HG02798 (cell line): ENCODE data around the gene CLPSL1.
"Not testable (repeated sequence)": the region's sequence is repeated elsewhere in the genome, so short reads cannot be mapped to it uniquely, and the experiment has no call there.

ENCODE experiments used
- ATAC-seq: cut with Tn5 transposase; IDR thresholded peaks from one replicate; pipeline ENCODE4 v1.9.1; 2021; ENCODE audit warnings: mild to moderate bottlenecking; ENCODE audit not compliant: unreplicated experiment, poor library complexity

CLPSL1 gene

GRCh38 chr6:35780719-35781118, at the start of gene CLPSL1:
TSS of gene CLPSL1 (plus strand) at chr6:35781019. CDS start at chr6:35781111, 92 bp downstream.
- no peak for ATAC-seq

GRCh38 chr6:35731414-35731735, 49.4 kb upstream of the CLPSL1 start:
- peak; percentile 56 for ATAC-seq

- peak; percentile 63 for ATAC-seq
These were observed 48.9 kb upstream of the CLPSL1 start for GRCh38 chr6:35731736-35732532.

- no peak for ATAC-seq
These were observed 47.2 kb upstream of the CLPSL1 start for GRCh38 chr6:35733633-35734032.

GRCh38 chr6:35734319-35734718, 46.5 kb upstream of the CLPSL1 start:
- ATAC-seq = not testable (repeated sequence)

GRCh38 chr6:35735452-35735851, 45.4 kb upstream of the CLPSL1 start:
- ATAC-seq = no peak

GRCh38 chr6:35736253-35736894, 44.4 kb upstream of the CLPSL1 start:
- peak; percentile 20 for ATAC-seq

- ATAC-seq = no peak
These were observed 43.8 kb upstream of the CLPSL1 start, which contains the start of gene ARMC12 for GRCh38 chr6:35736982-35737412. TSS of gene ARMC12 (plus strand) at chr6:35737032. CDS start at chr6:35737109, 77 bp downstream.

GRCh38 chr6:35737413-35738211, 43.2 kb upstream of the CLPSL1 start:
- ATAC-seq = no peak

- ATAC-seq = no peak
These were observed 40.9 kb upstream of the CLPSL1 start for GRCh38 chr6:35739645-35740524.

- no peak for ATAC-seq
These were observed 38.0 kb upstream of the CLPSL1 start for GRCh38 chr6:35742842-35743241.

GRCh38 chr6:35745509-35745908, 35.3 kb upstream of the CLPSL1 start:
- ATAC-seq = no peak

GRCh38 chr6:35746516-35746915, 34.3 kb upstream of the CLPSL1 start:
- ATAC-seq = no peak

- no peak for ATAC-seq
These were observed 32.9 kb upstream of the CLPSL1 start for GRCh38 chr6:35747877-35748276.

- ATAC-seq = no peak
These were observed 30.3 kb upstream of the CLPSL1 start for GRCh38 chr6:35750557-35750956.

GRCh38 chr6:35751594-35751993, 29.2 kb upstream of the CLPSL1 start:
- ATAC-seq = no peak

GRCh38 chr6:35752330-35752729, 28.5 kb upstream of the CLPSL1 start:
- ATAC-seq = no peak

GRCh38 chr6:35754452-35755277, 26.2 kb upstream of the CLPSL1 start:
- ATAC-seq = no peak

GRCh38 chr6:35755278-35755924, 25.4 kb upstream of the CLPSL1 start:
- no peak for ATAC-seq
